Calu3 (cell line): ENCODE measurements around the gene DCLK1. TPM values are rescaled to one million over a fixed set of nuclear protein-coding genes. Genes with fewer than 3 reads are reported as not detected.

Source experiments
- BruUV-seq: library from RNA; stranded (reverse); fragments of 400-500 nt; replicated peaks from 2 replicates; lab custom pipeline; 2021; lab: Mats Ljungman, UMichigan
- CTCF ChIA-PET: fragments of 300-600 bp; sonication (Branson Sonifier 250); formaldehyde crosslinking; loops from one replicate; lab custom pipeline; 2022; ENCODE audit warnings: antibody characterized with exemption; lab: Charles Lee
- DNase-seq: peaks from one replicate; pipeline ENCODE4 v3.0.0; 2022
- H3K27ac Mint-ChIP-seq: one replicate; pipeline ENCODE4 v1.8.0; 2022; ENCODE audit warnings: mixed read lengths; ENCODE audit not compliant: unreplicated experiment
- H3K27me3 Mint-ChIP-seq: one replicate; pipeline ENCODE4 v1.8.0; 2022; ENCODE audit warnings: mixed read lengths; ENCODE audit not compliant: unreplicated experiment
- H3K36me3 Mint-ChIP-seq: one replicate; pipeline ENCODE4 v1.8.0; 2022; ENCODE audit warnings: mild to moderate bottlenecking, moderate library complexity, mixed read lengths; ENCODE audit not compliant: insufficient read depth, unreplicated experiment
- H3K4me1 Mint-ChIP-seq: one replicate; pipeline ENCODE4 v1.8.0; 2022; ENCODE audit warnings: mild to moderate bottlenecking, low read depth, mixed read lengths; ENCODE audit not compliant: unreplicated experiment
- H3K4me3 Mint-ChIP-seq: one replicate; pipeline ENCODE4 v1.8.0; 2022; ENCODE audit warnings: mild to moderate bottlenecking, low read depth, moderate library complexity, mixed read lengths; ENCODE audit not compliant: unreplicated experiment
- H3K9me3 Mint-ChIP-seq: one replicate; pipeline ENCODE4 v1.8.0; 2022; ENCODE audit warnings: low read depth, mixed read lengths; ENCODE audit not compliant: unreplicated experiment
- CTCF ChIP-seq: fragments of 200-600 bp; IDR thresholded peaks from one replicate; pipeline ENCODE4 v1.8.0; 2022; ENCODE audit warnings: antibody characterized with exemption; ENCODE audit not compliant: unreplicated experiment
- intact Hi-C: fragments of 100-400 bp; cut with micrococcal nuclease; formaldehyde crosslinking; loops from one replicate; pipeline ENCODE4 v1.10.0; 2022; ENCODE audit not compliant: unreplicated experiment
- total RNA-seq: library from RNA; stranded (reverse); gene quantifications from 2 replicates; pipeline ENCODE4 v1.2.3, GENCODE V29; 2022

The DCLK1 gene
- total RNA-seq, 1 experiment from 2014 or later = not detected

GRCh38 chr13:36062249-36062648, 68.9 kb downstream of the DCLK1 start:
- intact Hi-C loops = no loop called here
- BruUV-seq = no TSS peak
- peaks cover 34% of the 10 kb centered on the region for H3K27me3 Mint-ChIP-seq
- TF ChIP-seq CTCF = no peak
- H3K9me3 Mint-ChIP-seq = no peaks in the 10 kb centered on the region
- no peak overlapping the region for H3K4me3 Mint-ChIP-seq
- CTCF ChIA-PET = interaction anchor here (0.6 kb wide), 1 partner anchor 24 kb away, joined by 4 read pairs; no protein-coding TSS in a partner anchor
- no peak overlapping the region for H3K27ac Mint-ChIP-seq
- no peaks in the 10 kb centered on the region for H3K36me3 Mint-ChIP-seq
- H3K4me1 Mint-ChIP-seq = no peaks in the 10 kb centered on the region
- DNase-seq = no peak

DNA sequence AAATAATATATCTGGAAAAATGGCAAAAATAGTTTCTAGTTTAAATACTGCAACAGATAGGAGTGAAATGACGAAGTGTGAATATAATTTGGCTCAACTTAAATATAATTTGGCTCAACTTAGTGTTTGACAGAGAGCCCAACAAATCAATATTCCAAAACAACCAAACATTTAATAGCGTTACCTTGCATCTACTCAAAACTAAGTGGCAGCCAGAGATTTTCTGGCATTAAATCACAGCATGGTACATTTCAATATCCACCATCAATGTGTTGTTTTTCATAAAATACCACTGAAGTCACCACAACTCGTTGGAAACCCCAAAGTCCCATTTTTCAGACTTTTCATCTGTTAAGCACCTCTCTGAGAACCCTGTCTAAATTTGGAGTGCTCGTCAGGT, 69.6 kb downstream of the DCLK1 start:
- Mint-ChIP-seq H3K4me1 (no peaks in the 10 kb centered on the region), H3K9me3 (no peaks in the 10 kb centered on the region)

GRCh38 chr13:36061054-36061453, 70.1 kb downstream of the DCLK1 start:
- Mint-ChIP-seq H3K27me3 (peaks cover 34% of the 10 kb centered on the region), H3K4me3 (no peak overlapping the region), H3K27ac (no peak overlapping the region), H3K4me1 (no peaks in the 10 kb centered on the region), H3K9me3 (no peaks in the 10 kb centered on the region), H3K36me3 (no peaks in the 10 kb centered on the region)
- BruUV-seq = no TSS peak
- CTCF ChIA-PET = no interaction called here
- intact Hi-C loops = no loop called here
- TF ChIP-seq CTCF = no peak
- no peak for DNase-seq

More for the DNA sequence above, 69.6 kb downstream of the DCLK1 start:
- H3K27me3 Mint-ChIP-seq = peaks cover 34% of the 10 kb centered on the region
- no peak overlapping the region for H3K4me3 Mint-ChIP-seq
- CTCF ChIA-PET = interaction anchor here (0.6 kb wide), 1 partner anchor 24 kb away, joined by 4 read pairs; no protein-coding TSS in a partner anchor
- no peak overlapping the region for H3K27ac Mint-ChIP-seq
- no peak for DNase-seq
- intact Hi-C loops = no loop called here
- no peaks in the 10 kb centered on the region for H3K36me3 Mint-ChIP-seq
- no TSS peak for BruUV-seq
- no peak for TF ChIP-seq CTCF

DNA sequence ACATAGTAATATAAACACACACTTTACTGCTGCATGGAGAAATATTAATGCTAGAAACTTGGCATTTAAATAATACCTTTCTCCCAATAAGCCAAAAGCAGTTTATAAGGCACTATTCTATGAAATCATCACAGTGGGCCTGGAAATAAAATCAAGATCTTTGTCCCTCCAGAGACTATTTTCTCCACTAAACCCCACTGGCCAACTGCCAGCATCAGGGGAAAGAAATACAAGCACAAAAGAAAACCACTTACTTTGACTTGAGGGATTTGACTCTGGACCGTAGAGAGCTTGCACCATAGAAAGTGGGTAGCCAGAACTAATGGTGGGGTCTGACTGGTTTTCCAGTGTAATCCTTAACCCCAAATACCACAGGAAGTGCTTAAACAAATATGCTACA, 71.9 kb downstream of the DCLK1 start:
- DNase-seq = no peak
- intact Hi-C loops = no loop called here
- peaks cover 1% of the 10 kb centered on the region for H3K9me3 Mint-ChIP-seq
- no peaks in the 10 kb centered on the region for H3K4me1 Mint-ChIP-seq
- no peaks in the 10 kb centered on the region for H3K36me3 Mint-ChIP-seq
- H3K27ac Mint-ChIP-seq = no peak overlapping the region
- no peak for TF ChIP-seq CTCF
- no TSS peak for BruUV-seq
- CTCF ChIA-PET = interaction anchor here (0.7 kb wide), 1 partner anchor 18 kb away, joined by 4 read pairs; no protein-coding TSS in a partner anchor
- H3K27me3 Mint-ChIP-seq = peaks cover 46% of the 10 kb centered on the region
- no peak overlapping the region for H3K4me3 Mint-ChIP-seq
